RWPE1 (cell line): ENCODE measurements around the gene ARL16.

Experiments used
- CTCF ChIA-PET: fragments of 350-600 bp; sonication (Branson Sonifier 250); formaldehyde crosslinking; extraction: SDS; loops from one replicate; lab custom pipeline; 2021; lab: Yijun Ruan, JAX
- POLR2A ChIA-PET: fragments of 400-600 bp; formaldehyde crosslinking; extraction: SDS; loops from one replicate; lab custom pipeline; 2020; ENCODE audit warnings: antibody characterized with exemption; ENCODE audit not compliant: low non-redundant PET; lab: Yijun Ruan, JAX
- DNase-seq: peaks from one replicate; pipeline ENCODE4 v3.0.0; 2012; ENCODE audit warnings: low spot score
- H3K27ac ChIP-seq: fragments of 450-650 bp; 2 replicates; pipeline ENCODE4 v1.5.1; 2017
- TF ChIP-seq, protein P1 (sequence below): fragments of 450-650 bp; conservative IDR thresholded peaks from 2 replicates; pipeline ENCODE4 v1.5.1; 2017; ENCODE audit warnings: low read depth, mild to moderate bottlenecking

The ARL16 gene

DNA sequence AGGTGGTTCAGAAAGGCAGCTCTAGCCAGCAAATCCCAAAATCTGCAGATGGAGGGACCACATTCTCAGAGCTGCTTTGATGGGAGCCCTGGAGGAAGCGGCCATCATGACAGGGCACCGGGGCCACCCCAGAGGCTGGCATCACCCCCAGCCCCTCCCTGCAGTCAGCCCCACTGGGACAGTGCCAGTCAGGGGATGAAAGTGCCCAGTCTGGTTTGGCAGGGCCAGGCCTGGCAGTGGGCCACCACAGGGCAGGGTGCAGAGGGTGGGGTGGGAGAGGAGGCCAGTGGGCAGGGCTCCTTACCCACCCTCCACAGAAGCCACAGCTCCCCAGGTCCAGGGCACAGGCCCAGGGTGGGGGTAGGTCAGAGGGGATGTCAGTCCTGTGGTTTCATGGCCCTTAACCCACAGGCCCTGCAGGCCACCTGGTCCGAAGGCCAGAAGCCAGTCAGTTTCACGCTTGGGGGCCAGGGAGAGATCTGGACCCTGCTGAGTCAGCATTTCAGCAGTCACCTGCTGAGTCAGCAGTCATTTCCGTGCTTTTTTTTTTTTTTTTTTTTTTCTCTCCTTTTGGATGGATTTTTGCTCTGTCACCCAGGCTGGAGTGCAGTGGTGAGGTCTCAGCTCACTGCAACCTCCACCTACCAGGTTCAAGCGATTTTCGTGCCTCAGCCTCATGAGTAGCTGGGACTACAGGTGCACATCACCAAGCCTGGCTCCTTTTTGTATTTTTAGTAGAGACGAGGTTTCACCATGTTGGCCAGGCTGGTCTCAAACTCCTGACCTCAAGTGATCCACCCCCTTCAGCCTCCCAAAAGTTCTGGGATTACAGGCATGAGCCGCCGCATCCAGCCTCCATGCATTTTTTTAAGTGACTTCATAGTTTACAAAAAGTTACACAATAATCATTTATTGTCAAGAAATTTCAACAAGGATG lies 38.9 kb upstream of the ARL16 start:
- ChIA-PET POLR2A (interaction anchor here (0.7 kb wide), 1 partner anchor 105 kb away, joined by 6 read pairs; no protein-coding TSS in a partner anchor), CTCF (interaction anchor here (0.6 kb wide), 1 partner anchor 143 kb away, joined by 3 read pairs; no protein-coding TSS in a partner anchor)
- H3K27ac ChIP-seq, result peak overlapping the region; percentile 86
- TF ChIP-seq, protein P1, sequence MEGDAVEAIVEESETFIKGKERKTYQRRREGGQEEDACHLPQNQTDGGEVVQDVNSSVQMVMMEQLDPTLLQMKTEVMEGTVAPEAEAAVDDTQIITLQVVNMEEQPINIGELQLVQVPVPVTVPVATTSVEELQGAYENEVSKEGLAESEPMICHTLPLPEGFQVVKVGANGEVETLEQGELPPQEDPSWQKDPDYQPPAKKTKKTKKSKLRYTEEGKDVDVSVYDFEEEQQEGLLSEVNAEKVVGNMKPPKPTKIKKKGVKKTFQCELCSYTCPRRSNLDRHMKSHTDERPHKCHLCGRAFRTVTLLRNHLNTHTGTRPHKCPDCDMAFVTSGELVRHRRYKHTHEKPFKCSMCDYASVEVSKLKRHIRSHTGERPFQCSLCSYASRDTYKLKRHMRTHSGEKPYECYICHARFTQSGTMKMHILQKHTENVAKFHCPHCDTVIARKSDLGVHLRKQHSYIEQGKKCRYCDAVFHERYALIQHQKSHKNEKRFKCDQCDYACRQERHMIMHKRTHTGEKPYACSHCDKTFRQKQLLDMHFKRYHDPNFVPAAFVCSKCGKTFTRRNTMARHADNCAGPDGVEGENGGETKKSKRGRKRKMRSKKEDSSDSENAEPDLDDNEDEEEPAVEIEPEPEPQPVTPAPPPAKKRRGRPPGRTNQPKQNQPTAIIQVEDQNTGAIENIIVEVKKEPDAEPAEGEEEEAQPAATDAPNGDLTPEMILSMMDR, result no peak
- no peak for DNase-seq

DNA sequence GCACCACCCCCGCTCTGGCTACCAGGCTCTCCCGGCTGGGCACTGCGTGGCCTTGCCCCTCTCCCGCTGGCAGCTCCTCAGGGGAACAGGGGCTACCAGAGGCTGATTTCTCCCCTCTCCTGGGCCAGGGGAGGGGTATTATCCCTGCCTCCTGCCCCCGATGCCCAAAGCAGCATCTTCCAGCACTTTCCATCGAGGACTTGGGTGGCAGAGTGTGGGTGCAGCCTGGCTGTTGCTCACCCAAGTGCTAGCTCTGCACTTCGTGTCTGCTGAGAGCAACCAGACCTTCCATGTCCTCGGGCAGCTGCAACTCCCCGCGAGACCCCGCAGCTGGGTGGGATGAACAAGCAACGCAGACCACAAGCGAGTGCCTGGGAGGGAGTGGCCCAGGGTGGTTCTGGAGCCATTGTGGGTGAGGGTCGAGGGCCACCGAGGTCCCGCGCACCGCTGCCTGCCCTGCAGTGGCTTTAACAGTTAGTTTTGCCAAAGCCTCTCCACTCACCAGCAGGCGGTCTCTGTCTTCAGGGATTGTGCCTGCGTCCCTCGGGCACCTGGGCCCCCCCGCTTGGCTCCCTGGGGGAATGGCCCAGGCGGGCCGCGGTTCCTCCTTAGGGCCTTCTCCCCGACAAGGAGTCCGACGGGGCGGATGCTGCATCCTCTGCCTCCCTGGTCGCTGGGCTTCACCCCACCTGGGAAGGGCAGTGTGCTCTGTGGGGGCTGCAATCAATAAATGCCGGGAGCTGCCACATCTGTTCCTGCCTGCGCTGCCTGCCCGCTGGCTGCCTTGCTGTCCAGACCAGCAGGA lies 36.9 kb upstream of the ARL16 start:
- no peak for DNase-seq
- CTCF ChIA-PET, result no interaction called here
- TF ChIP-seq, protein P1, result no peak
- H3K27ac ChIP-seq, result peak overlapping the region; percentile 86
- POLR2A ChIA-PET, result interaction anchor here (0.5 kb wide), 1 partner anchor 9 kb away, joined by 4 read pairs; no protein-coding TSS in a partner anchor

DNA sequence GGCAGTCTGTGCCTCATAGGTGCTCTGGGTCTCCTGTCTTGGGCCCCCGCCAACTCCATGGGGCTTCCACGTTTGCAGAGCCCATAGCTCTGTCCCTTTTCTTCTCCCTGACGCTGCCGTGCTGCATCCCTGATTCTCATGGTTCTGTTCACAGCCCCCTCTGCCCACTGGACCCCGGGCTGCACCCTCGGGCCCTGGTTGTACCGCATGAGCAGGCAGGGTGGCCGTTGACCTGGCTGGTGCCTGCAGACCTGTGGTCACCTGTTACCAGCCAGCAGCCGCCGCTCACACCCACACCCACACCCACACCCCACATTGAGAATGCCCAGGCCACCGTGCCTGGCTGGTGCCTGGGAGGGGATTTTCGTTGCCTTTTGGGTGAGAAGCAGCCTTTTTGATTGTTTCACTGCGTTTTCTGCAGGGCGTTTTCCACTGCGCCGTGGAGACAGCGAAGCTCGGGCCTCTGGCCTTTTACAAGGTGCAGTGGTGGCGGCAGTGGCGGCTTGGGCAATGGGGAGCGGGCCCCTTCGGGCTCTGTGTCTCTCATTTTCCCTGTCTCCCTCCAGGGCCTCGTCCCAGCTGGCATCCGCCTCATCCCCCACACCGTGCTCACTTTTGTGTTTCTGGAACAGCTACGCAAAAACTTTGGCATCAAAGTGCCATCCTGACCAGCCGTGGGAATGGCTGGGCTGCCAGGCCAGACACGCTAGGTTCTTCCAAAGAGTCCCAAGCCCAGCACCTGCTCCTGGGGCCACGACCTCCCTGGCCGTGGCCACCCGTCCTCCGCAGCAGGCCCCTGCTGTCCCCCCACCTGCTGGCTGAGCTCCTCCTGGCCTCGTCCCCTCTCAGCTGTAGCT lies 36.0 kb upstream of the ARL16 start:
- TF ChIP-seq, protein P1, result no peak
- no peak for DNase-seq
- peak overlapping the region; percentile 86 for H3K27ac ChIP-seq
- POLR2A ChIA-PET, result no interaction called here
- CTCF ChIA-PET, result no interaction called here

DNA sequence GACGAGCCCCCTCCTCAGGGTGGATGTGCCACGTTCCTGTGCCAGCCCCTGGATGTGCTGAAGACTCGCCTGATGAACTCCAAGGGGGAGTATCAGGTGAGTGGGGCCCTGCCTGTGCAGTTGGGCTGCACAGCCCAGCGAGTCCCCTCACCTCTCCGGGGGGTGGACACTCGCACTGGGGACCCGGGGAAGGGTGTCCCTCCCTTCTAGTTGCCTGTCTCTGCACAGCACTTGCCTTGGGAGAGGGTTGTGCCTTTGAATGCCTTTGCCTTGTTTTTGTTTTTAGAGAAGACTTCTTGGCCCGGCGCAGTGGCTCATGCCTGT lies 34.1 kb upstream of the ARL16 start:
- no peak for DNase-seq
- ChIA-PET CTCF (no interaction called here), POLR2A (no interaction called here)
- TF ChIP-seq, protein P1, result no peak
- H3K27ac ChIP-seq, result peak overlapping the region; percentile 21

- CTCF ChIA-PET, result no interaction called here
- POLR2A ChIA-PET, result no interaction called here
- DNase-seq, result no peak
- peak overlapping the region; percentile 21; the same call in 1 of the 2 replicates for H3K27ac ChIP-seq
- TF ChIP-seq, protein P1, result no peak
These were observed 33.6 kb upstream of the ARL16 start for GRCh38 chr17:81717049-81717765.
